ENCODE data around the gene C16orf92.

C16orf92 gene, protein sequence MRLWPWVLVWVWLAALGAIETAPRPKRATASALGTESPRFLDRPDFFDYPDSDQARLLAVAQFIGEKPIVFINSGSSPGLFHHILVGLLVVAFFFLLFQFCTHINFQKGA

GRCh38 chr16:30022887-30023286 is at the start of gene C16orf92:
Gene C16orf92 (plus strand): TSS chr16:30023198. CDS start chr16:30023341, 143 bp downstream.
- DNase-seq (ENCODE audit: low read depth in 2 of 2, low spot score in 1 of 2): no peak

GRCh38 chr16:29973384-29974246 is 49.4 kb upstream of the C16orf92 start, which contains the start of gene TAOK2:
Gene TAOK2 (plus strand): TSS chr16:29973868. CDS start chr16:29977773, 3,905 bp downstream.
- peak; percentile 76 to 92 for DNase-seq (ENCODE audit: low read depth in 2 of 2, low spot score in 1 of 2)

DNA sequence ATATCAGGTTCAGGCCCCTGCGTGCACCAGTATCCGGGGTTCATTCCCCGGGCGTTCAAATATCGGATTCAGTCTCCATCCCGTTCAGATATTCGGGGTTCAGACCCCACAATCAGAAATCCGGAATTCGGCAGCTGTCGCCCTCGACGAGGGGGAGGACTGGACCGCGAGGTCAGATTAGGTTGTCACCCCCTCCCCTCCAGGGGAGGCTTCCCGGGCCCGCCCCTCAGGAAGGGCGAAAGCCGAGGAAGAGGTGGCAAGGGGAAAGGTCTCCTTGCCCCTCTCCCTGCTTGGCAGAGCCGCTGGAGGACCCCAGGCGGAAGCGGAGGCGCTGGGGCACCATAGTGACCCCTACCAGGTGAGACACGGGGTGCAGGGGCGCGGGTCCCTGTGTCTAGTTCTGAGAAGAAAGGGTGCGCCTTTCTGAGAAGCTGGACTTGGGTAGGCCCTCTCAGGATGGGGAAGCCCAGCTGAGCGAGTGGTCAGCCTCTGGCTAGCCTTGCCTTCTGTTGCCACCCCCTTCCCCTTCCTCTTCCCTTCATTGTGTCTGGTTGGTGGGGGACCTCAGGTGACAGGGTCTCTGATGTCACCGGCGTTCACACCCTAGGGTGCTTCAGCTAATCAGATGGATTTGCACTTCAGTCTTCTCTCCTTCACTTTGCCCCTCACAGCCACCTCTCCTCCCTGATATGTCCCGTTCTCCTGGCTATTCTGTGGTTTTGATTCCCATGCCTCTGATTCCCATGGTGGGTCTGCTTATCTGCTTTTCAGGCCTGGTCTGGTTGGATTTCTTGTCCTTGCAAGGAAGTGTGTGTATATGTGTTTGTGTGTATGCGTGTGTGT is 48.5 kb upstream of the C16orf92 start:
- no peak for DNase-seq (ENCODE audit: low read depth in 2 of 2, low spot score in 1 of 2)

DNA sequence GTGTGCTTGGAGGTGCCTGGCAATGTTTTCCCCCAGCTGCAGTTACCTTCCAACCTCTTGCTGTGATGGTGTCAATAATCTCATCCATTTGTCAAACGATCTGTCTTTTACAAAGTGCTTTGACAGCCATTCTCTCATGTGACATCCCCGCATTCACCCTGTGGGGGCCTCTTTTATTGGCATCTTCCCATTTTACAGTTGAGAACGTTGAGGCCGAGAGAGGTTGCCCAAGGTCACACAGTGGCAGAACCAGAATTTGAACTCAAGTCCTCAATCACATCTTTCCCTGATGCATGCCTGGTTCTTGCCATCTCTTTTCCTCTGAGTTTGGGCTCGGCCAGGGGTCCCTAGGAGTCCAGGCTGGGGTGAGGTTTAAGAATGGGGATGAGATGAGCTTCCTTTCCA is 47.9 kb upstream of the C16orf92 start:
- no peak for DNase-seq (ENCODE audit: low read depth in 2 of 2, low spot score in 1 of 2)

- DNase-seq (ENCODE audit: low read depth in 2 of 2, low spot score in 1 of 2): no peak
Observed at GRCh38 chr16:29975811-29976511, 47.0 kb upstream of the C16orf92 start.

DNA sequence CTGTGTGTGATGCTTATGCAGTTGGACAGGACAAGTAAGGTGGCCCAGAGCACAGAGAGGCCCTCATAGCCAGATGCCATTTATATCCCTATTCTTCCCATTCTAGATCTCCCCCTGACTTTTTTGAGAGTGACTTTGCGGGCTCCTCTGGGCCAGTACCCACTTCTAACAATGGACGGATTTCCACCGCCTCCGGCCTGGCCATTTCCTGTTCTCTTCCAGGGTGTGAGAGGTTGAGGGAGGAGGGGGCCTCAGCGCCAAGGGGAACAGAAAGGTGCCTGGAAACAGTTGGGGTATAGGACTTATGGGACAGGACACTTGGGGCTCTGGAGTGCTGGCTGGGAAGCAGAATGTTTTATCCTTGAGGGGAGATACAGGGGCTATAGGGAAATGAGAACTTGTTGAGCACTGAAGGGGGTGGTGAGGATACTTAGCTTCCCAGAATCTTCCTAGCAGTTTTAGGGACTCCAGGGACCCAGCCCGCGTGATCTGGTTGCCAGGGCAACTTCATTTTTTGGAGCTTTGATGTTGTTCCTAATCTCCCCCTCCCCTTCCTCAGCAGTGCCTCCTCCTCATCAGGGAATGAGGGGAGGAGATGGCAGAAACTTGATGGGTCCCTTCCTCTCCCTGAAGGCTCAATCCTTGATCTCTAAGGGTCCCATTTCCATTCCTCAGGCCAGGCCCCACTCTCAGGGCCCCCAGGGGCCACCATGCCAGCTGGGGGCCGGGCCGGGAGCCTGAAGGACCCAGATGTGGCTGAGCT is 45.8 kb upstream of the C16orf92 start:
- no peak for DNase-seq (ENCODE audit: low read depth in 2 of 2, low spot score in 1 of 2)

DNA sequence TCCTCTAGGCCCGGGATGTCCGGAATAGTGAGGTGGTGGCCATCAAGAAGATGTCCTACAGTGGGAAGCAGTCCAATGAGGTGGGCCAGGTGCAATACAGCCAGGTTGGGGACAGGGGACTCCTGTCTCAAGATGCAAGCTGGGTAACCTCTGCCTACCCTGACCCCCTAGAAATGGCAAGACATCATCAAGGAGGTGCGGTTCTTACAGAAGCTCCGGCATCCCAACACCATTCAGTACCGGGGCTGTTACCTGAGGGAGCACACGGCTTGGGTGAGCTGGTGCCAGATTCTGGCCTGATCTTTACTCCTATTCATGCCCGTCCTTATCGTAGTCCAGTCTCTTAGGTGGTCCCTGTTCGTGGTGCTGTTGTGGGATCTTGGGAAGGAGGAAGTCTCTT is 44.9 kb upstream of the C16orf92 start:
- no peak for DNase-seq (ENCODE audit: low read depth in 2 of 2, low spot score in 1 of 2)

GRCh38 chr16:29978564-29979270 is 44.3 kb upstream of the C16orf92 start:
- DNase-seq (ENCODE audit: low read depth in 2 of 2, low spot score in 1 of 2): no peak

- no peak for DNase-seq (ENCODE audit: low read depth in 2 of 2, low spot score in 1 of 2)
Observed at GRCh38 chr16:29982560-29983419, 40.2 kb upstream of the C16orf92 start.

- no peak for DNase-seq (ENCODE audit: low read depth in 2 of 2, low spot score in 1 of 2)
Observed at GRCh38 chr16:29983420-29984136, 39.4 kb upstream of the C16orf92 start.

DNA sequence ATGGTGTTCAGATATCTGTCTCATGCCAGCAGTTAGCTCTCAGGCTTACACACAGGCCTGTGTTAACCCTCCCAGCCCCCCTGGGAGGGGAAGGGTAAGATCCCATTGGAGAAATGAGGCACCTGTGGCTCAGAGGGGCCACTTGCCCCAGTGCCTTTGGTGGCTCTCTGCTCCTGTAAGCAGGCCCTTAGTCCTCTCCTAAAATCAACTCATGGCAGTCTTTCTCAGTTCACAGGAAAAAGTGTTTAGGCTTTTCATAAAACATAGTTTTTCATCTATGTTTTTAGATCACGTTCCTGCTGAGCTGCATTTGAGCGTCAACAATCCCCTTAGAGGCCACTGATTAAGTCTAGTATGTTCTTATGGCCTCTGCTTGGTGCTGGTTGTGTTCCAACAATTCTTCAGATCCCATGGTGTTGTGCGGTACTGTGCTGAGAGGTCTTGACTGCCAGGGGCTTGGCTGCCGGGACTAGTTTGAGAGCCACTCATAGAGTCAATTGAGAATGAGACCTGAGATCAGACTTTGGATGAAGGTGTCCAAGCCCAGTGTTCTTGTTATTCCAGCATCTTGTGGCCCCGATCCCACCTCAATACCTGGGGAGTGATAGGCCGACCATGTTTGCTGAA is 38.7 kb upstream of the C16orf92 start:
- DNase-seq (ENCODE audit: low read depth in 2 of 2, low spot score in 1 of 2): no peak

DNA sequence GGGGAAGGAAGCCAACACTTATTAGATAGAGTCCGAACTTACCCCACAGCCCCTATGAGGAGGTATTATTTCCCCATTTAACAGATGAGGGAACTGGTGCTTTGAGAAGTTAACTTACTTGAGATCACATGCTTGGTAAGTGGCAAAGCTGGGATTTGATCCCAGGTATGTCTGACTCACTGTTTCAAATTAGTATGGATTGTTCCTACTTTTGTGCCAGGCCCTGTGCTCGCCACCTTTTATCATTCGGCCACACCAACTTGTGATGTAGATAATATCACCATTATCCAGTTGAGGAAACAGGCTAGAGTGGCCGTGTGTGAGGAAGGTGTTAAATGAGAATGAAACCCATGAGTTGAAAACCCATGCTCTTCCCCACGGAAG is 38.2 kb upstream of the C16orf92 start:
- no peak for DNase-seq (ENCODE audit: low read depth in 2 of 2, low spot score in 1 of 2)

GRCh38 chr16:29985271-29985811 is 37.7 kb upstream of the C16orf92 start:
- no peak for DNase-seq (ENCODE audit: low read depth in 2 of 2, low spot score in 1 of 2)

GRCh38 chr16:29986231-29986630 is 36.8 kb upstream of the C16orf92 start:
- DNase-seq (ENCODE audit: low read depth in 2 of 2, low spot score in 1 of 2): no peak

DNA sequence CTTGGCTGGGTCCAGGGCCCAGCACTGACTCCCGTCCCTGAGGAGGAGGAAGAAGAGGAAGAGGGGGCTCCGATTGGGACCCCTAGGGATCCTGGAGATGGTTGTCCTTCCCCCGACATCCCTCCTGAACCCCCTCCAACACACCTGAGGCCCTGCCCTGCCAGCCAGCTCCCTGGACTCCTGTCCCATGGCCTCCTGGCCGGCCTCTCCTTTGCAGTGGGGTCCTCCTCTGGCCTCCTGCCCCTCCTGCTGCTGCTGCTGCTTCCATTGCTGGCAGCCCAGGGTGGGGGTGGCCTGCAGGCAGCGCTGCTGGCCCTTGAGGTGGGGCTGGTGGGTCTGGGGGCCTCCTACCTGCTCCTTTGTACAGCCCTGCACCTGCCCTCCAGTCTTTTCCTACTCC is 36.1 kb upstream of the C16orf92 start:
- DNase-seq (ENCODE audit: low read depth in 2 of 2, low spot score in 1 of 2): no peak

- DNase-seq (ENCODE audit: low read depth in 2 of 2, low spot score in 1 of 2): no peak
Observed at GRCh38 chr16:29987371-29988085, 35.5 kb upstream of the C16orf92 start.

Measured in stimulated activated CD8-positive, alpha-beta memory T cell treated with anti-CD3 and anti-CD28 coated beads, Interleukin-4, amount 100 ng/mL, for 4 hours (primary cell).